Endometrium (tissue), 2 donors: ENCODE results near the gene CD207.
"Not testable (repeated sequence)": the region's sequence is repeated elsewhere in the genome, so short reads cannot be mapped to it uniquely, and the experiment has no call there.

Experiments
- FAIRE-seq: peaks from 2 replicates; lab custom pipeline; 2012; peaks lifted over from hg19 to GRCh38; lab: Jason Lieb, UNC
- donor health status: control.
- donor health status: control.

Gene CD207

GRCh38 chr2:70828914-70829824, 6.4 kb downstream of the CD207 start:
- FAIRE-seq = no peak

GRCh38 chr2:70828115-70828514, 7.5 kb downstream of the CD207 start:
- FAIRE-seq = no peak

- FAIRE-seq = no peak
These were observed 8.2 kb downstream of the CD207 start for GRCh38 chr2:70827388-70827787.

- FAIRE-seq = no peak
These were observed 8.8 kb downstream of the CD207 start for GRCh38 chr2:70826696-70827350.

- FAIRE-seq = no peak
These were observed 12.4 kb downstream of the CD207 start for GRCh38 chr2:70823249-70823648.

GRCh38 chr2:70822843-70823242, 12.8 kb downstream of the CD207 start:
- no peak for FAIRE-seq

- FAIRE-seq = no peak
These were observed 15.1 kb downstream of the CD207 start, which contains the start of gene CLEC4F for GRCh38 chr2:70820499-70820898. CLEC4F (minus strand) TSS chr2:70820599; CDS start chr2:70820523, 76 bp downstream.

GRCh38 chr2:70817284-70817954, 18.2 kb downstream of the CD207 start:
- FAIRE-seq = no peak

GRCh38 chr2:70816726-70817125, 18.9 kb downstream of the CD207 start:
- FAIRE-seq = no peak

- no peak for FAIRE-seq
These were observed 26.3 kb downstream of the CD207 start for GRCh38 chr2:70808983-70809958.

- FAIRE-seq = no peak
These were observed 27.8 kb downstream of the CD207 start for GRCh38 chr2:70807828-70808118.

- no peak for FAIRE-seq
These were observed 28.4 kb downstream of the CD207 start for GRCh38 chr2:70807102-70807827.

GRCh38 chr2:70806620-70807019, 29.0 kb downstream of the CD207 start:
- FAIRE-seq = no peak

GRCh38 chr2:70806013-70806412, 29.6 kb downstream of the CD207 start:
- FAIRE-seq = no peak

GRCh38 chr2:70801607-70802263, 33.9 kb downstream of the CD207 start:
- no peak for FAIRE-seq

- no peak for FAIRE-seq
These were observed 35.9 kb downstream of the CD207 start for GRCh38 chr2:70799706-70800105.

- FAIRE-seq = not testable (repeated sequence)
These were observed 37.6 kb downstream of the CD207 start for GRCh38 chr2:70797996-70798395.

- FAIRE-seq = no peak
These were observed 38.1 kb downstream of the CD207 start for GRCh38 chr2:70797506-70797905.

- no peak for FAIRE-seq
These were observed 39.4 kb downstream of the CD207 start for GRCh38 chr2:70796262-70796661.

GRCh38 chr2:70795164-70795995, 40.2 kb downstream of the CD207 start:
- no peak for FAIRE-seq
